ENCODE results near the gene AIG1. TPM values are rescaled to one million over a fixed set of nuclear protein-coding genes. Genes with fewer than 3 reads are reported as not detected.
A peak's percentile ranks its signal among the peaks of the same experiment; 100 is the strongest.

The AIG1 gene
- total RNA-seq, 1 donor = 70.9 TPM

DNA sequence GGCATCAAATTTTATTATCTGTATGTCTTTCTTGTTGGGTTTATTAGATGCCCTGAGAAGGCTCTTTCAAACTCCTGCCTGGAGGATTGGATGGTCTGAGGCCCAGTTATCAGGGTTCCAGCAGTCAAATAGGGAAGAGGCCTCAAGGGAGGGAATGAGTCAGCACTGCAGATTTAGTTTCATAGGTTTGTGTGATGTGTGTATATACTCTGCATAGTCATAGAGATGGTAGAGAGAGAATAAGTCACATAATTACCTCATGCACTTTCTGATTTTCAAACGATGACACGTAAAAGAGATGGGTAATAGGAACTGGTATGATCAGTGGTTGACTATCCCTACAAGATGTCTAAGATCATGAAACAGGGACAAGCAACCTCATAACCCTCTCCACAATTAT is 307.7 kb downstream of the AIG1 start:
- H2AFZ ChIP-seq (ENCODE audit: low read length) = no peak overlapping the region
- DNase-seq (ENCODE audit: insufficient read length, low spot score, missing footprints) = no peak
- no peaks in the 10 kb centered on the region for H4K20me1 ChIP-seq (ENCODE audit: insufficient read depth, low read length)
- no peaks in the 10 kb centered on the region for H3K79me2 ChIP-seq (ENCODE audit: insufficient read depth, low read length)
- no peaks in the 10 kb centered on the region for H3K36me3 ChIP-seq (ENCODE audit: insufficient read depth, low read length)
- no peaks in the 10 kb centered on the region for H3K9me3 ChIP-seq (ENCODE audit: low read depth, low read length)
- TF ChIP-seq, protein P1, sequence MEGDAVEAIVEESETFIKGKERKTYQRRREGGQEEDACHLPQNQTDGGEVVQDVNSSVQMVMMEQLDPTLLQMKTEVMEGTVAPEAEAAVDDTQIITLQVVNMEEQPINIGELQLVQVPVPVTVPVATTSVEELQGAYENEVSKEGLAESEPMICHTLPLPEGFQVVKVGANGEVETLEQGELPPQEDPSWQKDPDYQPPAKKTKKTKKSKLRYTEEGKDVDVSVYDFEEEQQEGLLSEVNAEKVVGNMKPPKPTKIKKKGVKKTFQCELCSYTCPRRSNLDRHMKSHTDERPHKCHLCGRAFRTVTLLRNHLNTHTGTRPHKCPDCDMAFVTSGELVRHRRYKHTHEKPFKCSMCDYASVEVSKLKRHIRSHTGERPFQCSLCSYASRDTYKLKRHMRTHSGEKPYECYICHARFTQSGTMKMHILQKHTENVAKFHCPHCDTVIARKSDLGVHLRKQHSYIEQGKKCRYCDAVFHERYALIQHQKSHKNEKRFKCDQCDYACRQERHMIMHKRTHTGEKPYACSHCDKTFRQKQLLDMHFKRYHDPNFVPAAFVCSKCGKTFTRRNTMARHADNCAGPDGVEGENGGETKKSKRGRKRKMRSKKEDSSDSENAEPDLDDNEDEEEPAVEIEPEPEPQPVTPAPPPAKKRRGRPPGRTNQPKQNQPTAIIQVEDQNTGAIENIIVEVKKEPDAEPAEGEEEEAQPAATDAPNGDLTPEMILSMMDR (IDR thresholded peaks at IDR 0.05; ENCODE audit: extremely low read depth, low read depth, low read length) = no peak
- peak overlapping the region; percentile 2 for H3K27ac ChIP-seq (ENCODE audit: low read depth, low read length)
- H3K4me3 ChIP-seq (ENCODE audit: insufficient read depth, low read length) = no peak overlapping the region
- H3K4me1 ChIP-seq (ENCODE audit: insufficient read depth, low read length) = peaks cover 6% of the 10 kb centered on the region
- H3K4me2 ChIP-seq (ENCODE audit: insufficient read depth, low read length) = no peak overlapping the region
- H3K27me3 ChIP-seq (ENCODE audit: insufficient read depth, low read length) = no peaks in the 10 kb centered on the region

GRCh38 chr6:143369971-143370370 is 309.3 kb downstream of the AIG1 start:
- Histone ChIP-seq H3K79me2 (ENCODE audit: insufficient read depth, low read length) (no peaks in the 10 kb centered on the region), H3K36me3 (ENCODE audit: insufficient read depth, low read length) (no peaks in the 10 kb centered on the region), H2AFZ (ENCODE audit: low read length) (no peak overlapping the region), H3K4me1 (ENCODE audit: insufficient read depth, low read length) (peaks cover 6% of the 10 kb centered on the region), H3K27ac (ENCODE audit: low read depth, low read length) (no peak overlapping the region), H3K9me3 (ENCODE audit: low read depth, low read length) (no peaks in the 10 kb centered on the region), H4K20me1 (ENCODE audit: insufficient read depth, low read length) (no peaks in the 10 kb centered on the region), H3K4me3 (ENCODE audit: insufficient read depth, low read length) (no peak overlapping the region), H3K4me2 (ENCODE audit: insufficient read depth, low read length) (no peak overlapping the region), H3K27me3 (ENCODE audit: insufficient read depth, low read length) (no peaks in the 10 kb centered on the region)
- TF ChIP-seq, protein P1 (IDR thresholded peaks at IDR 0.05; ENCODE audit: extremely low read depth, low read depth, low read length) = no peak
- DNase-seq (ENCODE audit: insufficient read length, low spot score, missing footprints) = no peak

DNA sequence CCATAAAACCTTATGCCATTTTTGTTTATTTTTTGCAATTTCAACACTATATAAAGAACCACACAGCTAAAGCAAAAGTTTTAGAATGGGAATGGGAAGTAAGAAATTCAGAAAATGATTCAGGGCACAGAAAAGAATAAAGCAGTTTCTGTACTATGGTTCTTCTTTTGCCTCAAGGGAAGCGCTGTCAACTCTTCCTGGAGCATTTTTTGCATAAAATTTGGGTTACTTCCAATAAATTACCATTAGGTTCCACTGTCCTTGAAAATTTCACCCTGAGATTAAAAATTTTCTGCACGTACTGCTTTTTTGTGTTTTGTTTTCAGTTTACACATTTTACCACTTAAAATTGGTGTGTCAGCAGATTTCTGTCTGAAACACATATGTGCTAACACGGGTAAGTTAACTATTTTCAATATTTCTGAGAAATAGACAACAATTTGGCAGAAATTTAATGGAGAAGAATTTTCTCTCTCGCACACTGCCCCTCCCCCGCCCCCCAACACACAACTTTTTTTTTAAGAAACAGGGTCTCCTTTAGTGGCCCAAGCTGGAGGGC is 310.2 kb downstream of the AIG1 start:
- Histone ChIP-seq H2AFZ (ENCODE audit: low read length) (no peak overlapping the region), H3K27me3 (ENCODE audit: insufficient read depth, low read length) (no peaks in the 10 kb centered on the region), H3K79me2 (ENCODE audit: insufficient read depth, low read length) (no peaks in the 10 kb centered on the region), H3K4me3 (ENCODE audit: insufficient read depth, low read length) (no peak overlapping the region), H3K36me3 (ENCODE audit: insufficient read depth, low read length) (no peaks in the 10 kb centered on the region), H4K20me1 (ENCODE audit: insufficient read depth, low read length) (no peaks in the 10 kb centered on the region), H3K4me2 (ENCODE audit: insufficient read depth, low read length) (no peak overlapping the region), H3K4me1 (ENCODE audit: insufficient read depth, low read length) (peaks cover 6% of the 10 kb centered on the region), H3K9me3 (ENCODE audit: low read depth, low read length) (no peaks in the 10 kb centered on the region), H3K27ac (ENCODE audit: low read depth, low read length) (no peak overlapping the region)
- DNase-seq (ENCODE audit: insufficient read length, low spot score, missing footprints) = no peak
- TF ChIP-seq, protein P1 (IDR thresholded peaks at IDR 0.05; ENCODE audit: extremely low read depth, low read depth, low read length) = no peak

DNA sequence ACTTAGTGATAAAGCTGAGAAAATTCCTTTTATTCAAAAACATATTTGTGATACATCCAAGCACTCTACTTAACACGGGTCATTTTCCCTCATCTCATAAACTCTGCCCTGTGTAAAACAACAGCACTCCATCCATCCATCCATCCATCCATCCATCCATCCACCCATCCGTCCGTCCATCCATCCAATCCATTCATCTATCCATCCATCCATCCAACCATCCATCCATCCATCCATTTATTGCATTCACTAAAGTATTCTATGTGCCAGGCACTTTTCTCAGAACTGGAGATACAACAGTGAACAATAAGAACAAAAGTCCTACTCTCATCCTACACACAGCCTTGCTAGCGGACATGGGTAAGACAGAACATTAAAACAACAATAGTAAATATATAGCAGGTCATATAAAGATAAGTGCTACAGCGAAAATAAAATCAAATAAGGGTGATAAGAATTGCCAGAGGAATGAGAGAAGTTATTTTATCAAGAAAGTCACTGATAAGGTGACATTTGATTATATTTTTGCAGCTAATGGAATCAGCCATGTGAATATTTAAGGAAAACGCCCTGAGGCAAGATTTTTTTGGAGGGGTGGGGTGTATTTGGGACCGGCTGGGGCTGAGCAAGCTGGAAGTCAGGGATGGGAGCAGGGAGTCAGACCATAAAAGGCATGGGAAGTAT is 311.7 kb downstream of the AIG1 start:
- H4K20me1 ChIP-seq (ENCODE audit: insufficient read depth, low read length) = no peaks in the 10 kb centered on the region
- TF ChIP-seq, protein P1 (IDR thresholded peaks at IDR 0.05; ENCODE audit: extremely low read depth, low read depth, low read length) = no peak
- no peak overlapping the region for H2AFZ ChIP-seq (ENCODE audit: low read length)
- H3K36me3 ChIP-seq (ENCODE audit: insufficient read depth, low read length) = no peaks in the 10 kb centered on the region
- H3K4me3 ChIP-seq (ENCODE audit: insufficient read depth, low read length) = no peak overlapping the region
- H3K9me3 ChIP-seq (ENCODE audit: low read depth, low read length) = no peaks in the 10 kb centered on the region
- no peaks in the 10 kb centered on the region for H3K27me3 ChIP-seq (ENCODE audit: insufficient read depth, low read length)
- H3K27ac ChIP-seq (ENCODE audit: low read depth, low read length) = no peak overlapping the region
- no peak for DNase-seq (ENCODE audit: insufficient read length, low spot score, missing footprints)
- H3K4me2 ChIP-seq (ENCODE audit: insufficient read depth, low read length) = no peak overlapping the region
- no peaks in the 10 kb centered on the region for H3K79me2 ChIP-seq (ENCODE audit: insufficient read depth, low read length)
- peaks cover 6% of the 10 kb centered on the region for H3K4me1 ChIP-seq (ENCODE audit: insufficient read depth, low read length)
